Measurements from ENCODE around the gene STUM. TPM values are rescaled to one million over a fixed set of nuclear protein-coding genes. Genes with fewer than 3 reads are reported as not detected.

Gene STUM
- polyA plus RNA-seq, 1 donor = 13.5 TPM

DNA sequence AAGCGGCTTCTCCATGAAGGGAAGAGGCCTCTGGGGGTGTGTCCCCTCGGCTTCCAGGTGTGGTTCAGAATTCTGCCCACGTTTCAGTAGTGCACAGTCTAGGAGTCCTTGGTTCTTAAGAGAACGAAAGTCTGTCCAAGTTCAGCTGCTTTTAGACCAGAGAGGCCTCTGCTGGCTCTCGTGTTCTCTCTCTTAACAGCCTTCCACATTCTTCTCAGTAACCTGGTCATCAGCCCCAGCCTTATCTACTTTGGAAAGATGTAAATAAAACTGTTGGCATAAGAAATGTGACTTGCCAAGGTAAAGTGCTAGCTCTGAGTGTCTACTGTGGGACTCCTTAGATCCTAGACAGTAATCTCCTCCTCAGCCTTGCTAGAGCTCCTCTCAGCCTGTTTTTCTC is 15.3 kb upstream of the STUM start:
- no peak for DNase-seq (ENCODE audit: low read depth)

DNA sequence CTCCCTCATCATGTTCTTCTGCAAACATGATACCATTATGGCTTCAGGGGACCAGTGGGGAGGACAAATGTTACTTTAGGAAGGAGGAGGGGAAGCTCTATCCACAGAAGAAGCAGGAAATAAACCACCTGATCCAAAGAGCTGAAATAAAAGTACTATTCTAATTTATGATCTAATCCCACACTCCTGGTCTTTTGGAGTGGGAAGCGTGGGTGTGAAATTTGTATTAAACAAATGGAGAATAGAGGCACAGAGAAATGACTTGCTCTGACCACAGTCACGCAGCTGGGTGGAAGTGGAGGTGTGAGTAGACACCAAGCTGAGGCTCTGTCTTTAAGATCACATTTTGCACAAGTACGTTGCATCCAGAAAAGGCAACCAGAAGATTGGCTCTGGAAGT is 14.5 kb upstream of the STUM start:
- DNase-seq (ENCODE audit: low read depth) = no peak

DNA sequence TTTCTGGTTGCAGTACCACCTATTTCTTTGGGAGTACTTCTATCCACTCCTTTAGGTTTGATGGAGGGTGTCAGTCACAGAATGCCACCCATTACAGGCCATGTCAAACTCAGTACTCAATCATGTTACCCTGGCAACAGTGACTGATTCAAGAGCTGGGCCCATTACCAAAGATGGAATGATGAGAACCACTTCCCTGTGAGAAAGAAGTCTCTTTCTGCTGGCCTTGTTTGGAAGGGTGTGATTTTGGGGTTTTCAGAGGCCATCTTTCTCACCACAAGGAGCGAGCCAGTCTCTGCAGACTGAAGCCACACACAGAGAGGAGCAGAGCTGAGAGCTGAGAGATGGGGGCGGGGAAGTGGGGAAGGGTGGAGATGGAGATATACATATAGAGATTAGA is 13.9 kb upstream of the STUM start:
- no peak for DNase-seq (ENCODE audit: low read depth)

DNA sequence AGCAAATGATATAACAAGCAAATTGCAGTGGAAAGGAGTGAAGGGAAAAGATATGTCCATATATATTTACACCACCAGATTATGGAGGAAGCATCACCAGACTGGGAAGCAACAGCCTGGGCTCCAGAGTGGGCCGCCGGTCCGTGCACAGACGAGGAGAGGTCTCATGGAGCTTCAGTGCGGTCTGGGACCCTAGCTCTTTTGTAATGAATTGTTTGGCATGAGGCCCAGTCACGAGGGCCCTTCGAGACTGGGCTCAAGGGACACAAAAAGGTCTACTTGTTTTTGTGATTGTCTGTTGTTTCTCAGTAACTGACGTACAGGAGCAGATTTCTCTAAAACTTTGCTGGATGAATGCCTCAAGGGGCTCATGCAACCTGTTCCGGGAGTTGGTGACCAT is 12.9 kb upstream of the STUM start:
- DNase-seq (ENCODE audit: low read depth) = no peak

DNA sequence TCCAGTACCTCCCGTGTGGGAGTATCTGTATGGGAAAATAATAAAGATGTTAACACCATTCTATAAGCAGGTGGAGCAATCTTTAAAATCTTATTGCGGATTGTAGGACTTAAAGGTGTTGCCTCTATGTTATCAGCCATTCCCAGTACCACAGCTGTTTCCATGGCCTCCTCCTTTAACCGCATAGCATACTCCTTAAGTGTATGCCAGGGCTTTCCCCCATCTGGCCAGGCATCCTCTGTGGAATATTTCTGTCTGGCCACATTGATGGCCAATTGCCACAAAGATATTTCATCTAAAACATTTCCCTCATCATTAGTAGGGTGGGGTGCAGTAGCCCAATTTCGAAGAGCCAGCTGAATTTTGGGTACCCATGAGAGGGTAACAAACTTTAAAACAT is 7.3 kb upstream of the STUM start:
- DNase-seq (ENCODE audit: low read depth) = no peak

DNA sequence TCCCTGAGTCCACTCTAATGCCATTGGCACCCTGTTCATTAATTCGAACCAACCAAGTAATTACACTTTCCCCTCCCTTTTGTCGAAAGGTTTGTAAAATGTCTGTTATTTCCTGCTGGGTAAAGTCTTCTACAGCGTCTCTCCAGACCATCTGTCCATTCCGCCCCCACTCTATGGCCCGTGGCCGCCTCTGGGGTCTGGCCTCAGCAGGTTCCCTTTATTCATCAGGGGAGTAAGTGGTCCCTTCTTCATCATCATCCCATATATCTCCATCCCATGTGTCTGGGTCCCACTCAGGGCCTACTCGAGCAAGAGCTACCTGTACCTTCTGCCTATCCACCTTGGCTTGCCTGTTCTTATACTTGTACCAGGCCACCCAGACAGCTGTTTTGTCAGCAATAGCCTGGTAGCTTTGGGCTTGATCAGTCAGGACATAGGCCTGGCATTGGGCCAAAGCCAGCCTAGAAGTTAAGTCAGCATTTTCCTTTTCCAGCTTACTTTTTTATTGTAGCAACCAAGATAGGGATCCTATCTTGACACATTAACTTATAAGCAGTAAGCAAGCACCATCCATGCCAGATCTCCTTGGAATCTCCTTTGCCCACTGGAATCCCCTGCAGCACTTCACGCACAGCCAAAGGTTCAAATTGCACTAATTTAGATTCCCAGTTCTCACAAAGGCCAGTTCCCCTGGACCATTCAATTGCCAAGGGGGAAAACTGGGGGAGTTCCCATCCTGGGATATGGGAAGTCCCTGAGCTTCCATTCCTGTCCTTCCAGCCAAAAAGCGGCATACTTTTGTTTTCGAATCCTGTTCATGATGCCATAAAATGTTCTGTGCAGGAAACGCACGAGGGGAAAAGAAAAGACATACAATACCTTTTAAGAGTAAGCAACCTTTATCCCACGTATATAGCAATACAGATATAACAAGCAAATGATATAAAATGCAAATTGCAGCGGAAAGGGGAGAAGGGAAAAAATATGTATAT is 6.6 kb upstream of the STUM start:
- no peak for DNase-seq (ENCODE audit: low read depth)

DNA sequence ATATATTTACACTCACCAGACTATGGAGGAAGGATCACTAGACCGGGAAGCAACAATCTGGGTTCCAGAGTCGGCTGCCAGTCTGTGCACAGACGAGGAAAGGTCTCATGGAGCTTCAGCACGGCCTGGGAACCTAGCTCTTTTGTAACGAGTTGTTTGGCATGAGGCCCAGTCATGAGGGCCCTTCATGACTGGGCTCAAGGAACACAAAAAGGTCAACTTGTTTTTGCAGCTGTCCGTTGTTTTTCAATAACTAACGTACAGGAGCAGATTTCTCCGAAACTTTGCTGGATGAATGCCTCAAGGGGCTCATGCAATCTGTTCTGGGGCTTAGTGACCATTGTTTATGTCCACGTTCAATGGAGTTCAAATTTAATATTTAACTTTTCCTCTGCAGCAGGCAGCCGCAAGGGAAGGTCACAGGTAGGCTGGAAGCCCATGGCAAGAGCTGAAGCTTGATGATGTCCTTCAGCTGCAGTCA is 5.9 kb upstream of the STUM start:
- no peak for DNase-seq (ENCODE audit: low read depth)

DNA sequence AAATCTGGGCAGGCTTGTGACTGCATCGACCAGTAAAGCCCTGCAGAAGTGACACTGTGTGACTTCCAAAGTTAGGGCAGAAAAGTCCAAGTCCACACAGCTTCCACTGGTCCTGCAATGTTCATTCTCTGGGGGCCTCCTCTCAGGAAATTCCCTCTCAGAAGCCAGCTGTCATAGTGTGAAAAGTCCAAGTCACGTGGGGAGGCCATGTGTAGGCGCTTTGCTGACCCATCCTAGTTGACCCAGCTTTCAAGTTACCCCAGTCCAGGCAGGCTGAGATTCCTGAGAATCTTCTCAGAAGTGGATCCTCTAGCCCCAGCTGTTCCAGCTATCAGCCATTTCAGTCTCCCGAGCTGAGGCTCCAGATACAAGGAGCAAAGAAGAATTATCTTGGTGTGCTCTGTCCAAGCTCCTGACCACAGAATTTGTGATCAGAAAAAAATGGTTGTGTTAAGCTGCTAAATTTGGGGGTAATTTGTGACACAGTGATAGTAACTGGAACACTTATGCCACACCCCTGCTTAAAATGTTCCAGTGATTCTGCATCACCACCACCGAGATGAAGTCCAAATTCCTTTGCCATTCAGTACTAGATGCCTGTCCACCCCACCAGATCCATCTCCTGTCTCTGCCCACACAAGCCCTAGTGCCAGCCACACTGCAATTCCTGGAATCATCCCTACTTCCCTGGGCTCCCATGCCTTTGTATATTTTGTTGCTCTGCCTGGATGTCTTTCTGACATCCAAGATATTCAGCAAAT is 2.5 kb upstream of the STUM start:
- no peak for DNase-seq (ENCODE audit: low read depth)

DNA sequence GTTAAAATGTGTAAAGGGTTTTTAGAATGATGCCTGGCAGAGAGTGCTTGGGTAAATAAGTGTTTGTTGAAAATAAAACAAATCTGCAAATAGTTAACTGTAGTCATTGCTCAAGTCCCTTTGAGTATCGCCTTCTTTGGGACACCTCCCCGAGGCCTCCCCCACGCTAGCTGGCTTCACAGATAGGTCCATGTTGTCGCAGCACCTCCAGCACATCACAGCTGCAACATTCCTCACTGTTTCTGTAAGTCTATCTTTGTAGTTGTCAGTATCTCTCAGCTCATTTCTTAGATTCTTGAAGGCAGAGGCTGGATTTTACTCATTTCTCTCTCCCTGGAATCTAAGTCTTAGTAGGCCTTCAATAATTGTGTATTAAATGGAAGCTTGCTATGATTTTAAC is 1.6 kb upstream of the STUM start:
- DNase-seq (ENCODE audit: low read depth) = no peak

DNA sequence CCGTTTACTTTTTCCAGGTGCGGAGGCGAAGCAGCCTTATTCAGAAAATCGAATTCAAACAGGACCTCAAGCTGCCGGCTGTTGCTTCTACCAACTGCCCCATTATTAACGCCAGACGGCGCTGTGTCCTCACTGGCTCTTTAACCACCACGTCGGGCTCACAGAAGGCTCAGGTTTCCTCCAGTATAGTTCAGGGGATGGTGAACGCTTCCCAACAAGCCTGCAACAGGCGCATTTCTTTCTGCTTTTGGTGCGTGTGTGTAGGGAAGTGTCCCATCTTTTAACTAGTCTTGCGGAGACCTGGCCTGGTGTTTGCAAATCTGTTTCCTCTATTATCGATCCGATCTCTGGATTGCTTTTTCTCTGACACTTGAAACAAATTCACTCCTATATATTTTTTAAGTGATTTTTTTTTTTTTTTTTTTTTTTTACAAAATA is 791 bp upstream of the STUM start:
- DNase-seq (ENCODE audit: low read depth) = peak; percentile 85

DNA sequence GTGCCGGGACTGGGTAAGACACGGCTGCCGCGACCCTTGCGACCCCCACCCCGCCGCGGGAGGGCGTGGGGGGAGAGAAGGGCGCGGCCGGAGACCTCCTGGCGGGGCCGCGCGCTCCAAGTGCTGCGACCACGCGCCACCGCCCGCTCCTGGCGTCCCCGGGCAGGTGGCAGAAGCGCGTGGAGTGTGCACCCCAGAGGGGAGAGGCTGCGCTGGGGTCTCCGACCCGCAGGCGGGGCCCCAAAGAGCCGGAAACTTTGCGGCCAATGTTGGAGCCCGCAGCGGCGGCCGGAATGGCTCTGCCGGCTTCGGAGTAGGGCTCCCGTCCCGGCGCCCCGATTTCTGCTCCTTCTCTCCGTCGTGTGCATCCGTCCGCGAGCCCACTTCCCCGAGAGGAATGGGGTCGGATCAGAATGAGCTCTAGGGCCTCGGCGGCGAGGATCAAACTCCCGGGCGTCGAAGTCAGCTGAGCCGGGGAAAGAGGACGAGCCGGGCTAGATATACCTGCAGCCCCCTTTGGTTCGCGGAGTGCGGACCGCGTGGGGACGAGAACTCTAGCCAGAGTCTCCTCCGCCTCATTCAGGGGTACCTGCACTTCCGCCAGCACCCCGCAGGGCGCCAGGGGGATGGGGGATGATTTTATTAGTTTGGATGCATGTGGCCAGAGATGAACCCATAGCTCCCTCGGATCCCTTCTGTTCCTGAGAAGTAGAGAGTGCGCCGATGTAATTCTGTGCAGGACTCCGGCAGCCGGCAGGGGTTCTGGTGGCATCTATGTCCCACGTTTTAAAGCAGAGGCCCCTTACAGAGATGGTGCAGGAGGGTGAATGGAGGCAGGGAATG is 751 bp downstream of the STUM start:
- no peak for DNase-seq (ENCODE audit: low read depth)

DNA sequence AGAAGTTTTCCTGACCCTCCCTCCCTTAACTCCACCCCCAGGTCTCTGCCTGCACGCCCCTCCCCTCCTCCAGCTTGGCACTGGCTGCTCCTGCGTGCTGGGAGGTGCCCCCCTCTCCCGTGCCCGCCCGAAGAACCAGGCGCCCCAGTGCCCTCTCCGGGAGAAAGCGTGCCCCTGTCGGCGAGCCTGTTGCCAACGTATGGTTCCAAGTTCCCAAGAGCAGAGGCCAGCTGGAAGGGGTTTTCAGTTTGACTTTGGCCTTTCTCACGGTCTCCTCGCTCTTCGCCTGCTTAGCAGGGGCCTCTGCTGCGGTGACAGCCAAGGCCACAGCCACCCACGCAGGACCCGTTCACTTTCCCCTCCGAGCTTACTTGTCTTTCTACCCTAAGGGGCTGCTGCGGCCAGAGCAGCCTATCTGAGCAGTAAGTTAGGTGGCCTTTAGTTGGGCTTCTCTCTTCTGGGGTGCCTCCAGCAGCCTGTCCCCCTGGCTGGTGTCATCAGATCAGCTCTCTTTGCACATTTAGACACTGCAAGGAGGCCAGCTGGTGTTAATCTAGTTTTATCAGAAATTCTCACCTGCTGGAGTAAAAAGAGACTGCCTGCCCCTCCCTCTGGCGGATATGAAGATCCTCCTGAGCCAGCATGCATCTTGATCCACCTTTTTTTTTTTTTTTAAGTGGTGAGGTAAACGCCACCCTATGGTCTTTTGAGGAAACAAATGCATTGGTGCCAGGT is 1.5 kb downstream of the STUM start:
- no peak for DNase-seq (ENCODE audit: low read depth)

DNA sequence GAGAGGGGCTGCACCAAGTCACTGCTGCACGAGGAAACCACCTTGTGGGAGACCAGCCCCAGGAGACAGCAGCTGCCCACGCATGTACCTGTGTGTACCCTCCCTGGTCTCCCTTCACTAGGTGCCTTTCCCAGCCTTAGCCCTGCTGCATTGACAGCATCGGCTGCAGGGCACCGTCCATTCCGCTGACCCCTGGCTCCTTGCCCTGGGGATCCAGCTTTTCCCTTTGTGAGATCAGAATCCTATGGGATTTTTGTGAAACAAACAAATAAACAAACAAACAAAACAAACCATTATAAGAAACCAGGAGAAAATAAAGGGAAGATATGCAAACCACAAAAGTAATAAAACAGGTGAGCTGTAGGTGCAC is 2.1 kb downstream of the STUM start:
- no peak for DNase-seq (ENCODE audit: low read depth)

DNA sequence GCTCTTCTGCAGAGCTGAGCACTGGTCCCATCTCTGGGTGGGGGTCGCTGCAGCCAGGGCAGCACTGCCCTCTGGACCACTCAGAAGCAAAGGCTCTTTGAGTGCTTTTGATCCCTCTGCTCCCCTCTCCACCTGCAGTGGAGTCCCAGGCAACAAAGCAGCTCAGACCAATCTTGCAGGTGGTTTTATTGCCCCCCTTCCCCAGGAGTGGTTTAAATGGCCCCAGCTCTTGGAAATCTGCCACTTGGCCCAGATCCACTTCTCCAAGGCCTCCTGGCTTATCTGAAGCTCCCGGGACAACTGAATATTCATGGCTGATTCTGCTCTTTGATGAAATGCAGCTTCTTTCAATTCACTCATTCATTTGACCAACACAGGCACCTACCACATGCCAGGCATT is 2.7 kb downstream of the STUM start:
- DNase-seq (ENCODE audit: low read depth) = no peak

DNA sequence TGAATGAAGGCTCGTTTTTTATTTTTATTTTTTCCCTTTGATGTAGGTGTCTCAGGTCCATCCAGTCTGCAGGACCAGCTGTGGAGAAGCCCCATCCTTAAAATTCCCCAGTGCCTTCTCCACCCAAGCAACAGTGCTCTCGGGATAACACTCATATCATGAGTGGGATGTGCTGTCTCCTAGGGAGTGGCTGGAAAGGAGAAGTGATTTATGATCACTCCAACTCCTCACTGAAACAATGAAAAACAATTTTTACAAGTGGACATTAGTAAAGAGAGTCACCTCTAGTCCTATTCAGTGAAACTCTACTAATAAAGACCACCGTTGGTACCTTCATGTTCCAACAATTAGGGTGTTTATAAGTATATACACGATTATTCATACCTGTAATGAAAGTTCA is 3.5 kb downstream of the STUM start:
- DNase-seq (ENCODE audit: low read depth) = no peak

DNA sequence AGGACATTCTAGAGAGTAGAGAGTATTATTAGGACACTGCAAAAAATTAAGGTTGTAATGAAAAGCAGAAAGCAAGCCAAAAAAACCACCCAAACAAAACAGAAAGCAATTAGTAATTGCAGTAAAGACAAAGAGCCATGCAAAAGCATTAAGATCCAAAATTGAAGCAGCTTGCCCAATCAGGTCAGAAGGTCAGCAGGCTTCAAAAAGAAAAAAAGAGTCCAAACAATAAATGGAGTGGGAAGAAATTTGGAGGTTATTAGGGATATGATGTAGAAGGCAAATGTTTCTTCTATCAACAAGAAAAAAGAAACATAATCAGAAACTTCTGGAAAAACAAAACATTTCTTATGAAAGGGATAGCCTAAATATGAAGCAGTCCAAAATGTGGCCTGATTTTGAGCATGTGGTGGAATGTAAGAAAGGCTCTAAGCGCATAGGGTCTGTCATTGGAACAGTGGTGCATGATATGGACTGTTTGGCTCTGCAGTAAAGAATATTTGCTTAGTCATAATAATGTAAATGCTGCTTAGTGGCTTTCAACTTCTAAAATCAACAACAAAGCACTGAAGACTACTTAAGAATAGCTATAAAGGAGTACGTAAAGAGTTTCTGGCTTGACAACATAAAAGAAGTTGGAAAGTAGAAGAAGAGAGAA is 4.8 kb downstream of the STUM start:
- no peak for DNase-seq (ENCODE audit: low read depth)

DNA sequence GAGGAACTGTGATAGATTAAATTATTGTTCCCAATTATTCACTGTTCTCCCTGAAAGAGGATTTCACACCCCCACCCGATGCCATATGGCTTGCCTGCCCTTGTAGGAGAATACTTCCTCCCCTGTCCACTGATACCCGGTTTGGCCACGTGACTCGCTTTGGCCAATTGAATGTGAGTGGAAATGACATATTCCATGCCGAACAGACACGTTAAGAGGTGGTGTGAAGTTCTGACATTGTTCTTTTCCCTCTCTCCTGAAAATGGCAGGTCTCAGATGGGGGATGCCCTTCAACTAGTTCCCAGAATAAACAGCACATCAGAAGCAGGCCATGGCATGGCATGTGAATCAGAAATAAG is 5.3 kb downstream of the STUM start:
- DNase-seq (ENCODE audit: low read depth) = no peak

DNA sequence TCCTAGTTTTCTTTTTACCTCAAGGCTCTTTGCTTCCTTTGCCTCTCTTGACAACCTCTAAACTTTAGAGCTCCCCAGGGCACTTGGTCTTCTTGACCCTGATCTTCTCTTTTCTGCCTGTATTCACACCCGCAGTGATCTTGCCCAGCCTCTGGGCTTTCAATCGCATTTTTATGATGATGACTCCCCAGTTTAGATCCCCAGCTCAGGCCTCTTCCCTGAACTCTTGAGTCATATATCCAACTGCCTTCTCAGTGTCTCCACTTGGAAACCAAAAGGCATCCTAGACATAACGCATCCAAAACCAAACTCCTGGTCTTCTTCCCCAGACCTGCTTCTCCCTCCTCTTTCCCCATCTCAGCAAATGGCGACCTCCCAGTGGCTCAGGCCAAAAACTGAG is 6.5 kb downstream of the STUM start:
- no peak for DNase-seq (ENCODE audit: low read depth)

DNA sequence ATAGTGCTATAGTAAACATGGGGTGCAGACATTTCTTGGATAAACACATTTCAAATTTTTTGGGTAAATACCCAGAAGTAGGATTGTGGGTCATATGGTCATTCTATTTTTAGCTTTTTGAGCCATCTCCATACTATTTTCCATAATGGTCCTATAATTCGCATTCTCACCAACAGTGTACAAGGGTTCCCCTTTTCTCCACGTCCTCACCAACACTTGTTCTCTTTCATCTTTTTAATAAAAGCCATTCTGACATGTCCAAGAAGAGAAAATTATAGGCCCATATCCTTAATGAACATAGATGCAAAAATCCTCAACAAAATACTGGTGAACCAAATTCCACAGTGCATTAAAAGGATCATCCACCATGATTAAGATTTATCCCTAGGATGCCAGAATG is 8.9 kb downstream of the STUM start:
- no peak for DNase-seq (ENCODE audit: low read depth)

DNA sequence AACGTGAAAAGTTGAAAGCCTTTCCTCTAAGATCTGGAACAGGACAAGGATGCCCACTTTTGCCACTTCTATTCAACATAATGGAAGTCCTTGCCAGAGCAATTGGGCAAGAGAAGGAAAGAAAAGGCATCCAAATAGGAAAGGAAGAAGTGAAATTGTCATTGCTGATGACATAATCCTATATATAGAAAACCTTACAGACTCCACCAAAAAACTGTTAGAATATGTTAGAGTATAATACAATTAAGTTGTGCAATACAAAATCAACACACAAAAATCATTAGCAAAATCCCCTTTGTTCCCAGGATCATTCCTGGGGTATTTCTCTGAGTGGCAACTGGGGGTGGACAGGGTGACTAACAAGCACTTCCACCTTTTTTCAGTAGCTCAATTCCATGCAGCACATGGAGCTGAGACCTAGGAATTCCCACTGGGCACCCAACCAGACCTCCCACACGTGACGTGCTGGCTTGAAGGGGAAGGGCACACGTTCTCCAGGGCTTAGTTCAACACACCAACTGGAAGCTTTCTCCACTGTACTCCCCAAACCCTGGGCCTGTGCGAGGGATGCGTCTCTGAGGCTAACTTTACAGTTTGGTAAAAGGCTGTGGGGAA is 9.6 kb downstream of the STUM start:
- no peak for DNase-seq (ENCODE audit: low read depth)

All from forelimb muscle (tissue), 1 donor.